Hepatocyte (in vitro differentiated cells): ENCODE measurements around the gene OLA1. TPM values are rescaled to one million over a fixed set of nuclear protein-coding genes. Genes with fewer than 3 reads are reported as not detected.

Source experiments
- DNase-seq: peaks from one replicate; pipeline ENCODE4 v3.0.0-alpha.2; 2016; ENCODE audit warnings: low spot score
- H2AFZ ChIP-seq: fragments of 200-600 bp; sonication (generic); 2 replicates; pipeline ENCODE4 v1.6.0; 2016; ENCODE audit warnings: antibody characterized with exemption, mild to moderate bottlenecking
- H3K27ac ChIP-seq: fragments of 200-600 bp; sonication (generic); 2 replicates; pipeline ENCODE4 v1.5.1; 2016; ENCODE audit warnings: mild to moderate bottlenecking
- H3K27me3 ChIP-seq: fragments of 200-600 bp; sonication (generic); 2 replicates; pipeline ENCODE4 v1.6.1; 2016
- H3K36me3 ChIP-seq: fragments of 200-600 bp; sonication (generic); replicated peaks from 2 replicates; pipeline ENCODE4 v1.5.1; 2016; ENCODE audit warnings: low read depth; ENCODE audit not compliant: insufficient read depth
- H3K4me1 ChIP-seq: fragments of 200-600 bp; sonication (generic); 2 replicates; pipeline ENCODE4 v1.5.1; 2016; ENCODE audit warnings: mild to moderate bottlenecking, moderate library complexity; ENCODE audit not compliant: insufficient read depth
- H3K4me2 ChIP-seq: fragments of 200-600 bp; sonication (generic); 2 replicates; pipeline ENCODE4 v1.6.0; 2016
- H3K4me3 ChIP-seq: fragments of 200-600 bp; sonication (generic); 2 replicates; pipeline ENCODE4 v1.5.1; 2016; ENCODE audit warnings: mild to moderate bottlenecking
- H3K79me2 ChIP-seq: fragments of 200-600 bp; sonication (generic); 2 replicates; pipeline ENCODE4 v1.6.0; 2017; ENCODE audit warnings: mild to moderate bottlenecking
- H3K9me2 ChIP-seq: fragments of 200-600 bp; sonication (generic); replicated peaks from 2 replicates; pipeline ENCODE4 v1.6.0; 2017; ENCODE audit warnings: mild to moderate bottlenecking; ENCODE audit not compliant: insufficient read depth
- H3K9me3 ChIP-seq: fragments of 200-600 bp; sonication (generic); 2 replicates; pipeline ENCODE4 v1.5.1; 2016; ENCODE audit warnings: low read depth, mild to moderate bottlenecking
- H4K20me1 ChIP-seq: fragments of 200-600 bp; sonication (generic); 2 replicates; pipeline ENCODE4 v1.6.0; 2016; ENCODE audit warnings: mild to moderate bottlenecking; ENCODE audit not compliant: insufficient read depth, poor library complexity, severe bottlenecking
- EZH2 ChIP-seq: fragments of 200-600 bp; sonication (generic); IDR thresholded peaks from 2 replicates; pipeline ENCODE4 v1.6.1; 2016; ENCODE audit warnings: antibody characterized with exemption, mild to moderate bottlenecking, borderline replicate concordance
- EZH2phosphoT487 ChIP-seq: fragments of 200-600 bp; sonication (generic); IDR thresholded peaks from one replicate; pipeline ENCODE4 v1.6.1; 2018; ENCODE audit warnings: antibody characterized with exemption, mild to moderate bottlenecking, low read depth, moderate library complexity; ENCODE audit not compliant: unreplicated experiment, severe bottlenecking
- WGBS: methylation state at CpG from one replicate; pipeline ENCODE4 v1.1.6; 2016; ENCODE audit warnings: low lambda C conversion rate; ENCODE audit errors: missing lambda C conversion rate; 5-methylcytosine and 5-hydroxymethylcytosine counted together
- polyA plus RNA-seq: library from polyadenylated mRNA; unstranded; fragments of >200 nt; fragmentation: Nextera tagmentation; extraction: Ambion mirVana; gene quantifications from 2 replicates; pipeline ENCODE4 v1.2.1, GENCODE V29; 2016
- total RNA-seq: library from RNA; depleted of rRNA; stranded (reverse); fragments of >200 nt; gene quantifications from 2 replicates; pipeline ENCODE4 v1.2.3, GENCODE V29; 2014
- TF ChIP-seq, protein P1 (sequence below): fragments of 200-600 bp; sonication (generic); IDR thresholded peaks from 2 replicates; pipeline ENCODE4 v1.5.1; 2016; ENCODE audit warnings: antibody characterized with exemption, mild to moderate bottlenecking; ENCODE audit not compliant: poor library complexity

The OLA1 gene
- total and polyA plus RNA-seq, 2 experiments from 2014 or later, result 89.3 to 89.6 TPM

DNA sequence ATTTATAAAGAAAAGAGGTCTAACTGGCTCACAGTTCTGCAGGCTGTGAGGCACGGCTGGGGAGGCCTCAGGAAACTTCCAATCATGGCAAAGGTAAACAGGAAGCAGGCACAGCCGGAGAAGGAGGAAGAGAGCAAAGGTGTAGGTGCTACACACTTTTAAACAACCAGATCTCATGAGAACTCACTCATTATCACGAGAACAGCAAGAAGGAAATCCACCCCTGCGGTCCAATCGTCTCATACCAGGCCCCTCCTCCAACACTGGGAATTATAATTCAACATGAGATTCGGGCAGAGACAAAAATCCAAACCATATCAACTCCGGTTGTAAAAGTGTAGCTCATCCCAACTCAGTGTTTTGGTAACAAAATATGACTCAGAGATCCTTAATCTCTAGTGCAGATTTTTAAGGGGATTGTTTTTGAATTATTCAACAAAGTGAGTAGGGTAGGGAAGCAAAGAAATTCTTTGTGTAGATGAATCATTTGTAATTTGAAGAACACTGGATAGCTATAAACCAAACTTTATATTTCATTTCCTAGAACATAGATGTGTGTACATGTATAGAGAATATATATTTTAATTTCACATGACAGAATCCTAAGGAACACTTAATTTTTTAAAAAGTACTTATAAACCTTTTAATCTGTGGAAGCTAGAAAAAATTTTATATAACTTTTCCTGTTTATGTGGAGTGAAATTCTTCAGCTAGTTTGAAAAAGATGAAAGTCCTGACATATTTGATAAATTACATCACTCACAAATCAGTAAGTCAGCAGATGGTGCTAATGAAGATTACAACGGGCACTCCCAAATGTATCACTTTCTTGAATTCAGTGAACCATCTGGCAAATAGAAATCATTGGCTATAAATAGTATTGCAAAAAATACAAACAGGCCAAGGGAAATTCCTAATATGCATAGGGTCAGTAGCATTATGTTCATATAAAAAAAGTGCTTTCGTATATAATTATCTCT lies 130.1 kb downstream of the OLA1 start:
- H3K9me2 ChIP-seq, result no peaks in the 10 kb centered on the region
- TF ChIP-seq EZH2, result no peak
- TF ChIP-seq, protein P1, sequence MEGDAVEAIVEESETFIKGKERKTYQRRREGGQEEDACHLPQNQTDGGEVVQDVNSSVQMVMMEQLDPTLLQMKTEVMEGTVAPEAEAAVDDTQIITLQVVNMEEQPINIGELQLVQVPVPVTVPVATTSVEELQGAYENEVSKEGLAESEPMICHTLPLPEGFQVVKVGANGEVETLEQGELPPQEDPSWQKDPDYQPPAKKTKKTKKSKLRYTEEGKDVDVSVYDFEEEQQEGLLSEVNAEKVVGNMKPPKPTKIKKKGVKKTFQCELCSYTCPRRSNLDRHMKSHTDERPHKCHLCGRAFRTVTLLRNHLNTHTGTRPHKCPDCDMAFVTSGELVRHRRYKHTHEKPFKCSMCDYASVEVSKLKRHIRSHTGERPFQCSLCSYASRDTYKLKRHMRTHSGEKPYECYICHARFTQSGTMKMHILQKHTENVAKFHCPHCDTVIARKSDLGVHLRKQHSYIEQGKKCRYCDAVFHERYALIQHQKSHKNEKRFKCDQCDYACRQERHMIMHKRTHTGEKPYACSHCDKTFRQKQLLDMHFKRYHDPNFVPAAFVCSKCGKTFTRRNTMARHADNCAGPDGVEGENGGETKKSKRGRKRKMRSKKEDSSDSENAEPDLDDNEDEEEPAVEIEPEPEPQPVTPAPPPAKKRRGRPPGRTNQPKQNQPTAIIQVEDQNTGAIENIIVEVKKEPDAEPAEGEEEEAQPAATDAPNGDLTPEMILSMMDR, result no peak
- no peak for TF ChIP-seq EZH2phosphoT487
- H3K4me2 ChIP-seq, result no peak overlapping the region
- 78% methylated on average over 9 of the region's 9 CpGs for WGBS
- H3K36me3 ChIP-seq, result no peaks in the 10 kb centered on the region
- H3K4me1 ChIP-seq, result no peaks in the 10 kb centered on the region
- H3K27me3 ChIP-seq, result no peaks in the 10 kb centered on the region
- H3K4me3 ChIP-seq, result no peak overlapping the region
- H3K27ac ChIP-seq, result no peak overlapping the region
- no peaks in the 10 kb centered on the region for H4K20me1 ChIP-seq
- no peak for DNase-seq
- no peaks in the 10 kb centered on the region for H3K79me2 ChIP-seq
- no peaks in the 10 kb centered on the region for H3K9me3 ChIP-seq
- no peak overlapping the region for H2AFZ ChIP-seq

GRCh38 chr2:174112073-174112472 lies 136.3 kb downstream of the OLA1 start:
- DNase-seq, result no peak
- Histone ChIP-seq H3K27ac (no peak overlapping the region), H3K79me2 (no peaks in the 10 kb centered on the region), H3K36me3 (no peaks in the 10 kb centered on the region), H3K9me2 (no peaks in the 10 kb centered on the region), H4K20me1 (no peaks in the 10 kb centered on the region), H3K4me3 (no peak overlapping the region), H3K4me2 (no peak overlapping the region), H3K4me1 (no peaks in the 10 kb centered on the region), H3K27me3 (no peaks in the 10 kb centered on the region), H2AFZ (no peak overlapping the region), H3K9me3 (no peaks in the 10 kb centered on the region)
- WGBS, result 97% methylated on average over 2 of the region's 2 CpGs
- TF ChIP-seq EZH2phosphoT487 (no peak), EZH2 (no peak)
- TF ChIP-seq, protein P1, result no peak

DNA sequence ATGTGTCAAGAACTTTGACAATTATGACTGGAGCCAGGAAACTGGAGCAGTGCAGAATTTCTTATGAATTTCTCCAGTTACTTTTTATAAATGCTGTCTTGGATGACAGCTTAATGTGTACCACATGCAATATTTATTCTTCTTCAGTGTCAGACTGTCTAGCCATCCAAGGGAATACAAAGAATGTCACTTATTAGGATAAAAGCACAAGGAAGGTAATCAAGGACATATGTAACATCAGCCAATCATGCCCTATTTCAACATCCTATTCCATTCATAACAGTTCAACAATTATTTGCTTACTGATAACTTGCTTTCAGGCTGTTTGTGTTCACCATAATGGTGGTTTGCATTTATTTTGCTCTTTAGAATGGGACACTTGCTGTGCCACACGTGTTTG lies 139.8 kb downstream of the OLA1 start:
- no peaks in the 10 kb centered on the region for H3K9me2 ChIP-seq
- H3K27me3 ChIP-seq, result no peaks in the 10 kb centered on the region
- no peaks in the 10 kb centered on the region for H3K9me3 ChIP-seq
- WGBS, result 71% methylated on average over 1 of the region's 1 CpG
- no peak overlapping the region for H3K4me3 ChIP-seq
- no peaks in the 10 kb centered on the region for H3K36me3 ChIP-seq
- TF ChIP-seq EZH2 (no peak), EZH2phosphoT487 (no peak)
- TF ChIP-seq, protein P1, result no peak
- H3K27ac ChIP-seq, result no peak overlapping the region
- no peak overlapping the region for H3K4me2 ChIP-seq
- H2AFZ ChIP-seq, result no peak overlapping the region
- no peaks in the 10 kb centered on the region for H3K79me2 ChIP-seq
- H3K4me1 ChIP-seq, result no peaks in the 10 kb centered on the region
- DNase-seq, result no peak
- H4K20me1 ChIP-seq, result no peaks in the 10 kb centered on the region
